Stimulated activated effector memory CD8-positive, alpha-beta T cell treated with anti-CD3 and anti-CD28 coated beads, Interleukin-12 subunit alpha, Interleukin-12 subunit beta, amount 100 ng/mL, for 72 hours (primary cell): ENCODE data around the gene OPA1.

ENCODE experiments used
- ATAC-seq: fragments of 150-1000 bp; cut with Tn5 transposase; 2 replicates; pipeline ENCODE4 v1.10.0; 2021
- DNase-seq, 2 donors: peaks; one replicate each; pipeline ENCODE4 v3.0.0; 2021 to 2022; ENCODE audit warnings: low spot score in 2 of 2
- H3K27ac Mint-ChIP-seq: one replicate; pipeline ENCODE4 v1.8.0; 2022; ENCODE audit warnings: mild to moderate bottlenecking, mixed read lengths
- H3K36me3 Mint-ChIP-seq: one replicate; pipeline ENCODE4 v1.8.0; 2022; ENCODE audit warnings: mild to moderate bottlenecking, mixed read lengths
- H3K4me1 Mint-ChIP-seq: one replicate; pipeline ENCODE4 v1.8.0; 2022; ENCODE audit warnings: mixed read lengths
- H3K4me3 Mint-ChIP-seq: one replicate; pipeline ENCODE4 v1.8.0; 2022; ENCODE audit warnings: mild to moderate bottlenecking, mixed read lengths
- H3K9me3 Mint-ChIP-seq: one replicate; pipeline ENCODE4 v1.8.0; 2022; ENCODE audit warnings: mixed read lengths

Gene OPA1

DNA sequence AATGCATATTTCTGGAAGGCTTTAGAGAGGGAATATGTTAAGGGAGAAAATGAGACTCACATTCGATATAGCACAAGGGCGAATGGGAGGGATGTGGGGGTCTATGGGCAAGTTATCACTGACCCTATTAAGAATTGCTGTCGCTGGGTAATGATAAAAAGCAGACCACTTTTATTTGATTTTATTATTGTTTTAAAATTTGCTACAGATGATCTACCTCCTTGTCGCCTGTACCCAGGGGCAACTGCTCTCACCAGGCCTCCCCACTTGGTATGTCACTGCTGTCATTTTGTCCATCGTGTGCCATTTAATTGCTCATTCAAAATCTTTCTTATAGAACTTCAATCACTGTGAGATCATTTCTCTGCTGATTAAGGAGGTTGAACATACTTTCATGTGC, 153.8 kb downstream of the OPA1 start:
- ATAC-seq (no peak), DNase-seq (no peak)
- no peaks in the 10 kb centered on the region for H3K36me3 Mint-ChIP-seq
- H3K9me3 Mint-ChIP-seq: no peaks in the 10 kb centered on the region
- peaks cover 6% of the 10 kb centered on the region for H3K4me1 Mint-ChIP-seq
- H3K27ac Mint-ChIP-seq: no peak overlapping the region
- no peak overlapping the region for H3K4me3 Mint-ChIP-seq
